HG03460 (cell line): ENCODE measurements around the gene BAIAP2.

Experiments used
- ATAC-seq: cut with Tn5 transposase; IDR thresholded peaks from one replicate; pipeline ENCODE4 v1.9.1; 2021; ENCODE audit not compliant: unreplicated experiment

The BAIAP2 gene

DNA sequence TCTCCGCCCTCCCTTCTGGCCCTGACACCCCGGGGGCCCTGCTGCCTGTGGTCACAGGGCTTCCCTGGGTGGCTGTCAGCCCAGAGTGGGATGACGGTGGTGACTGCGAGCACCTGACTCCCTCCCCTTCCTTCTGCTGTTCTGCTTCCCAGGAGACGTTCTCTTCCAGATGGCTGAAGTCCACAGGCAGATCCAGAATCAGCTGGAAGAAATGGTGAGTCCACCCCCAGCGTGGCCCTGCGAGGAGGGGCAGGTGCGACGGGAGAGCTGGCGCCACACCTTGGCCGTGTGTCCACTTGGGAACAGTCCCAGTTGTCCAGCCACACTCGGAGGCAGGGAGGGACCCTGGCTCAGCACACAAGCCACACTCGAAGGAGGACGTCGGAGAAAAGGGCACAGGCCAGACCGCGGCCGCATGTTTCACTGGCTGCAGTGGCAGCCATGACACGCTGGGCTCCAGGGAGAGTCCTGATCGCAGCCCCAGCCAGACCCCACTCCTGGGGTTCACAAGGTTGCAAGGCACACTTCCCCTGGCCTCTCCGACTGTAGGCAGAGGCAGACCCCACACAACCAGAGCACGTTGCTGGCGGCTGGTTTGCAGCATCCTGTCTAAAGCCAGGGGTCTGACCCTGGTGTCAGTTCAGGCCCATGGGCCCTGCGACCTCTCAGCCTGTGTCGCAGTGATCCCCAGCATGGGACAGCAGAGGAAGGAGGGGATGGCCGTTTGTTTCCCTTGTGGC, 49.9 kb downstream of the BAIAP2 start:
- ATAC-seq: no peak

DNA sequence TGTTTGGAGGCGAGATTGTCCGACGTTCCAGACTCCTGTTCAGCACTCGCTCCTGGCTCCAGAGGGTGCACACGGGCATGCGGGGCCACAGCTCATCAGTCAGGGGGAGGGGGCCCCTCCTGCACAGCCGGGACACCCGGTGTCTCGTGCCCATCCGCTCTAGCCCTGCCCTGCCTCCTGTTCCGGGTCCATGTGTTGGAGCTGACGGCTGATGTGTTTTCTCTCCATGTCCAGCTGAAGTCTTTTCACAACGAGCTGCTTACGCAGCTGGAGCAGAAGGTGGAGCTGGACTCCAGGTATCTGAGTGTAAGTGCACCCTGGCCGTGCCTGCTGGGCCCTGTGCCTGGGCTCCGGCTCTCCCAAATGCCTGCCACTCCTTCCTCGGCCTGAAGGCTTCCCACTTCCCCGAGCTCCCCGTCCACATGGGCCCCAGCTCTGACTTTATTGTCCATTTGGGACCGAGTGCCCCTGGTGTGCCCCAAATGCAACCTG, 50.5 kb downstream of the BAIAP2 start:
- ATAC-seq: no peak

DNA sequence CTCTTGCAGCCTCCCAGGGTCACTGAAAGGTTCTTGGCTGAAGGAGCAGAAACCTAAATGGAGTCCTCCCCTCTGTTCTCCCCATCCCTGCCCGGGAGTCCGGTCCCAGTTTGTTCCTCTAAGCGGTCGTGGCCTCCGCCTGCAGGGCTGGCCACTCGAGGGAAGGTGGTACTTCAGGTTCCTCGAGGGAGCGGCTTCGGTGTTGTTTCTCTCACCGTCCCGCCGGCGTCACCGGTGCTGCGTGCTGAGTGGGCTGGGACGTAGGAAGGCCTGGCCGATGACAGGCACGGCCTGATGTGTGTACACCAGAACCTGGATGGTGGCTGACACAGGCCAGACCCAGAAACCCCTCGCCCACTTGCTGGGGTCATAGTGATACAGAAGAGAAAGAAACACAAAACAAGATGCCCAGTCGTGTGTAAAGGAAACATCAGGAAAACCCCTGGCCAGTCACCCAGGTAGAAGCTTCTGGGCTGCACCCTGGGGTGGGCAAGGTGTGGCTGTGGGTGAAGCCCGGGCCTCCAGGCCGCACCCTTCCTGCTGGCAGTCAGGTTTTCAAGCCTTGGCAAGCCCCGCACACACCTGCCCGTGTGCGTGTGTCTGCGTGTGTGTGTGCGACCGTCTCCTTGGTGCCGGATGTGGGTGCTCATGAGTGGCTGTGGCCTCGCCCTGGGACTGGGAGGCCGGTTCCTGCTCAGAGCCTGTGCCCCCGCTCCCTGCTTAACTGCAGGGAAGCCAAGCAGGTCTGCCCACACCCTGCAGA, 52.0 kb downstream of the BAIAP2 start:
- ATAC-seq: no peak

DNA sequence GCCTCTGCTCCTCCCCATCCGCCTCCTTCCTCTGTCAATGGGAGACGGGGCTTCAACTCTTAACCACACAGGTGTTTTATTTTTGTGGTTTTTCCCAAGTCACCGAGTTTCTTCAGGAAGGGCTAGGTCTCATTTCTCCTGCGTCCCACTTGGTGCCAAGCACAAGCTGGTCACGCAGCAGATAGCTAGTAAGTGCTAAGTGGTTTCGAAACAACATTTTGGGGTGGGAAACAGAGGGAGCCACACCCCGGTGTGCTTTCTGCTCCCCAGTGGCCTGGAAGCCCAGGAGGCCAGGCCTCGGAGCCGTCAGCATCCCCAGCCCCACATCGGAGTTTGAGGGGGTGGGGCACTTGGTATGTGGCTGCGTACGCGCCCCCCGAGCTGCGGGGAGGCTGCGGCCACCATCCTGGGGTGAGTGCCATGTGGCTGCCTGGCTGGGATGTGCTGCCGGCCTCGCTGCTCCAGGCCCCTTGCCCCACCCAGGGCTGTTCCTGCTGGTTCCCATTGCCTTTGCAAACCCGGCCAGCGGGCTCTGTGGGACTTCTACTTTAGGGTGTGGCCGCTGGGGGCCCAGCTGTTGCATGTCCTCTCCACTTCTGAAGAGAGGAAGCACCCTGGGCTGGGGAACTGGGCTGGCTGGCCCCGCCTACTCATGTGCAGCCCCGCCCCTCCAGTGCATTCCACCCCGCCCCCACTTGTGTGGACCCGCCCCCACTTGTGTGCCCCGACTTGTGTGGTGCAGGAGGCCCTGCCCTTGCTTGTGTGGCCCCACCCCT, 55.6 kb downstream of the BAIAP2 start:
- ATAC-seq: no peak

DNA sequence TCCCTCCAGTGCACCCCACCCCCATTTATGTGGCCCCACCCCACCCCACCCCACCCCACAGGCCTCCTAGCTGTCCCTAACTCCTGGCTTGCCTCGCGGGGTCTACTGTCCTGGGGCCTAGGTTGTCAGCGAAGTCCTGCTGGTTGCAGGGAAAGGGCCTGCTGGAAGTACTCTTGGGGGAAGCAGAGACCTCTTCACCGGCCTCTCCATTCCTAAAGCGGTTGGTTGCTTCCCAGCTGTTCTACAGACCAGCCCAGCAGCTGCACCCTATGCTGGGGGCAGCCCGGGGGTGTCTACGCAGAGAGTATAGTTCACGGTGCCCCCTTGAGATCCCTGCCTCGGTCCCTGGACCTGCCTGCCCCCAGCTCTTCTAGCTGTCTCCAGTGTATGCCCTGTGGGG, 56.2 kb downstream of the BAIAP2 start:
- no peak for ATAC-seq

DNA sequence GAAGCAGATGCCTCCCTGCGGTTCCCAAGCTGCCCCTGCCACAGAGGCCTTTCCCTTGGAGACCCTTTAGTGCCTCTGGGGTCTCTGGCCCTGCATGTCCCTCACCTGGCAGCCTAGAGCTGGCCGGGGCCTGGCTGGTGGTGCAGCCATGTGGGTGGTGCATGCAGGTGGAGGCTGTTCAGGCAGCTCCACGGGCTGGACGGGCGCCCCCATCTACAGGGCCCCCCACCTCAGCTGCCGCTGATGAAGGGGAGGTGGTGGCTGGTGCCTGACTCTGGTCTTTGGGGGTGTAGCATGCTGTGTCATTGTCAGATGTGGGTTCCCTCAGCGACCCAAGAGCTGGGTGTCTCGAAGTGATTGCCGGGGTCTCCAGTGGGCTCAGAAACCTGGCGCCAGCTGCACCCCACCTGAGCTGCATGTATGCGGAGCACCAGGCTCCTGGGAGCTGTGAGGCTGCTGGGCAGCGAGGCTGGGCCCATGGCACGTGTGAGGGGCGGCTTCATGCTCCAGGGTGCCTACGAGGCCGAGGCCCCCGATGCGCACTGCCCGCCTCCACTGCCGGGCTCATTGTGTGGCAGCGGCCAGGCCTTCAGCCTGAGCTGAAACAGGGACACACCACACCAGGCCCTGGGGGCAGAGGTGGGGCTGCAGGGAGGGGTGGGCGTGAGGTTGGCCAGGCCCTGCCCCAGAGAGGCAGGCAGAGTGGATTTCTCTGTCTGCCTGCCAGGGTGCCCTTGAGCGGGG, 57.0 kb downstream of the BAIAP2 start:
- no peak for ATAC-seq

DNA sequence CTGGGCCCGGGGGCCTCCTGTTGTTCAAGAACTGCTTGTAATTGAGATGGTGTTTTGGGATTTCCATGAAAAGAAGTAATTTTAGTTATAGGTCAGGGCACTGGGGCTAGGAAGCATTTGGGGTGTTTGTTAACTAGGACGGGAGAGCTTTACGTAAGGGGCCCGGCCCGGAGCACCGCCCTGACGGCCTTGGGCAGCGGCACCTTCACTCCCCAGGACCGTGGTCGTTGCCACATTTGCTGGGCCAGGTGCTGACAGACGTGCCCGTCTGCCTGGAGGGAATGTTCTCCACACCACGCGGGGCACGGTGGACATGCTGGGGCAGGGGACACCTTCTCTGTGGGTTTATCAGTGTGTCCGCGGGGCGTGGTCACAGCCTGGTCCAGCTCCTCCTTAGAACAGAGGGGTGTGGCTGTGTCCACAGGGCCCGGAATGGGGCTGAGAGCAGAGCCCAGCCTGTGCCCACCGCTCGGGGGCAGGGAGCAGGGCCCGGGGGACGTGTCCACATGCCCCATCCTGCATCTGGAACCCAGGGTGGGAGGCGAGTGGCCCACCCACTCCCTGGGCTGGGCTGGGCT, 57.7 kb downstream of the BAIAP2 start:
- no peak for ATAC-seq

DNA sequence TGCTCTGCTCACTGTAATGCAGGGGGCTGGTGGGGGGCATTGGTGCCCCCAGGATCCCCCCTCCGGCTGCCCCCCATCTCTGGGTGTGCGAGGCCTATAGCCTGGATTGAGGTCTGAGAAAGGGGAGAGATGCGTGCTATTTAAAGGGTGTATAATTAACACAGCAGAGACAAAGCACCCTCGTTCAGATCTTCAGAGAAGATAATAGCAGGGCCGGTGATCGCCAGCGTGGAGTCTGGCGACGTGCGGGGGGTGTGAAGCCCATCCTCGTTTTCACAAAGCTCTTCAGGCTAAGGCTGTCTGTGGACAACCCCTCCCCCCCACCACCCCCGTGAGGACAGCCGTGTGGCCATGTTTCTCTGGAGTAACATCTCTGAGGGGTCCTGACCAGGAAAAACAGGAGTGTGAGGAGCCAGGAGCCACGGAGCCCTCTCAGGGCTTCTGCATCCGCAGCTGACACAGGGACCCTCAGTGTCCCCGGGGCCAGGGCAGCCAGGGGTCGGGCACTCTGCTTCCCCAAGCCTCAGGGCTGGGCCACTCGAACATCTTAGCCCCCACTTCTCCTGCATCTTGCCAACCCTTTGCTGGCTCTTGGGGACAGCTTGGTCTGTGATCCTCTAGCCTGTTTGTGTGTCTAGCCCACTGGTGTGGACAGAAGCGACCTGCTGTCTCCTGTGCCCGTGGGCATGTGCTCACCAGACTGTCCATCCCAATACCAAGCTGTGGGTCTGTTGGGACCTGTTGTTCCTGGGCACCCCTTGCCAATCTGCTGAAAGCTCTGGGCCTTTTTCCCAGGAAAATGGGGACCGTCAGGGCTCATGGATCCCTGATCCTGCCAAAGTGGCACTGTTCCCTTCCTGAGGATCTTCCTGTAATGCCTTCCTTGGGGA, 58.9 kb downstream of the BAIAP2 start:
- no peak for ATAC-seq

DNA sequence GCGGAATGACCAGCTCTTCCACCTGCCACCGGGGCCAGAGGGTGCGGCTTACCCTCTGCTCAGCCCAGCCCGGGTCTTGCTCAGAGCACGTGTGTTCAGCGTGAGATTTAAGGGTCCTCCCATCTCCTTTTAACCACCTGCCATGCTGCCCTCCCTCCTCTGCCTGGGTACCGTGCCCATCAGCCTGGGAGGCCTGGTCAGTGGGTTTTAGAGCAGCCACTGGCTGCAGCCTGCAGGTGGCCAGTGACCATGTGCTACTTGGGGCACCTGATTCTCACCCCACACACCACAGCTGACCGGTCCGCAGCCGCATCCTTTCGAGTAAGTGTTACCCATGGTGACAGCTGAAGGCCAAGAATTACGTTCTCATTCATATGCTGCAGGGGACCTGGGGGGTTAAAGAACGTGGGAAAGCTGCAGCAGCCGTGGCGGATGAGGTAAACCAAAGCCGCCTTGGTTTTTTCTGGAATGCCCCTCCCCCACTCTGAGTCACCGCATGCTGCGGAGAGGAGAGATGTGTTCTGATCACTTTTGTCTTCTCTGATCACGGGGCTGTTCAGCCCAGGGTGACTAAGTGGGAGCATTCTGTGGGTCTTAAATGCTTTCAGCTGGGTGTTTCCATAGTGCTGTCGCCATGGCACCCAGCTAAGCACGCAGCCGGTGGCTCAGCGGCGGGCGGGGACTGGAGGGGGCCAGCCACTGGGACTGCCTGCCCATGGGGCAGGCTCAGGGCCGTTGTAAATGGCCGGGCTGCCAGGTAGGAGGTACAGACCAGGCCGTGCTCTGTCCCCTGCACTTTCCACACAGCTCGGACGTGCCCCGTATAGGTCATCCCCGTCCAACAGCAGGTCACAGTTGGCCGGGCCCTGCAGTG, 59.8 kb downstream of the BAIAP2 start:
- peak; percentile 46 for ATAC-seq

DNA sequence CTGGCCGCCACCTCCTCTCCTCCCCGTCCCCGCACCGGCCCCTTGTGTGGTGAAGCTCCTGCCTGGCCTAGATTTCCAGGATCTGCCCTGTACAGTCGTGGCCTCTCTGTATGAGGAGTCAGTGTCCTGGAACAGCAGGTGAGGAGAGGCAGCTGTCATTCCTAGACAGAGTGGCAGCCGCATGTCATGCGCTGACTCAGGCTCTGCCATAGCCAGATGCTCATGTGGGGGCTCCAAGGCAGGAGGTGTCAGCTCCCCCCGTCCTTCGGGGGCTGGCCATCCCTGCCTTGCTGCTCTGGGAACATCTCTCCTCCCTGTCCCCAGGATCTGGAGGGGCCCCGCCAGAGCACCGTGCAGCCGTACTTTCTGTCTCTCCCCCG, 60.4 kb downstream of the BAIAP2 start:
- no peak for ATAC-seq

DNA sequence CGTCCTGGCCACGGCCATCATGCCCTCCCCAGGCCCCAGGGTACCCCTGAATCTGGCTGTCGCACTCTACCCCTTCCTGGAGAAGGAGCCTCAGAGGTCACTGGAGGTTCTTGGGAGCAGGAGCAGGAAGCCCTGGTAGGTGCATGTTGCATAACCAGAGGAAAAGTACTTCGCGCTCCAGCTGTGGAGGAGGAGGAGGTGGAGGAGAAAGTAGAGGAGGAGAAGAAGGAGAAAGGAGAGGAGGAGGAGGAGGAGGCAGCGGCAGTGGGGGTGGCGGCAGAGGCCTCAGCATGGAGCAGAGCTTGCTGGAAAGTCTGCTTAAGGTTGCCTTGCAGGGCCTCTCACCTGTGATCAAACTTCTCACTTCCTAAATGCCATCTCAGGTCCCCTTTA, 61.8 kb downstream of the BAIAP2 start:
- ATAC-seq: no peak

DNA sequence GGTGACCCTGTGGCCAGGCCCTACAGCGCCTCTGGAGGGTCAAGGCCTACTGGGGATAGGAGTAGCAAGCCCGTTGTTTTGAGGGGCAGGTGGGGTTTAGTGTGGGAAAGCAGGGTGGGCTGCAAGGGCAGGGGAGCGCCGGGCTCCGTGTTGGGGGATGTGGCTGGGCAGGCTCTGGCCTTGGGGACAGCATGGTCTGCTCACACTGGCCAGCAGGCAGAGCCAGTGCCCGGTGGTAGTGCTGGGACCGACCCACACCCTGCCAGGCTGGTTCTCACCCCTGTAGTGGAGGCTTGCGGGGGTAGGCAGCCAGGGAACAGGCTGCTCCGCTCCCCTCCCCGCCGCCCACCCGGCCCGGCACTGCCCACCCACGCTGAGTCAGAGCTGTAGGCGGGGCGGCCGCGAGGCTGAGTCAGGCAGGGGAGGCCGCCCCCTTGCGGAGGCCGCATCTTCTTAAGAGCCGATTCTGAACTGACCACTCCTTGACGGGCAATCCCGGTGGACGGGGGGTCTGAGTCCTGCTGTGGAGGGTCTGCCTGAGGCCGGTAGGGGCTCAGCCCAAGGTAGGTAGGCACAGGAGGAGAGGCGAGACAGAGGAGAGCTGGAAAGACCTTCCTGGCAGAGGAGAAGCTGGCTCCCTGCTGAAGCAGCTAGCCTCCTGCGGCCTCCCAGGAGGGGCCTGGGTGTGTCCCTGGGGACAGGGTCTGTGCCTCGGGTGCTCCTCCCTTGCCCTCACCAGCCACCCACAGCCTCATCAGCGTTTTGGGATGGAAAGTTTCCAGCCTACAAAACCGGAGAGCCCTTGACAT, 62.4 kb downstream of the BAIAP2 start:
- no peak for ATAC-seq

DNA sequence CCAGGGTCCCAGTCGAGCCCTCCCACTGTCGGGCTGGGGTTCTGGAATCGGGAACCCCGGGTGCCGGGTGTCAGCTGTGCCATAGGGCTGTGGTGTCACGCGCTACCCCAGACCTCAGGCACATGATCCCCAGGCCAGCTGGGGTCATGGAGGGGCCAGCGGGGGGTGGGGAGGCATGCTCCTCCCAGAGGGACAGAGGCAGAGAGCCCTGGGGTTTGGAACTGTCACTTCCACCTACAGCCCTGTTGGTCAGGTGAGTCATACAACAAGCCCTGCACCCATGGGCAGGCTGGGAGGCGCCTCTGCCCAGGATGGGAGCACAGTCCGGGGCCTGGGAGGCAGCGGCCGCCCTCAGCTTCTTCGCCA, 63.0 kb downstream of the BAIAP2 start:
- ATAC-seq: no peak

DNA sequence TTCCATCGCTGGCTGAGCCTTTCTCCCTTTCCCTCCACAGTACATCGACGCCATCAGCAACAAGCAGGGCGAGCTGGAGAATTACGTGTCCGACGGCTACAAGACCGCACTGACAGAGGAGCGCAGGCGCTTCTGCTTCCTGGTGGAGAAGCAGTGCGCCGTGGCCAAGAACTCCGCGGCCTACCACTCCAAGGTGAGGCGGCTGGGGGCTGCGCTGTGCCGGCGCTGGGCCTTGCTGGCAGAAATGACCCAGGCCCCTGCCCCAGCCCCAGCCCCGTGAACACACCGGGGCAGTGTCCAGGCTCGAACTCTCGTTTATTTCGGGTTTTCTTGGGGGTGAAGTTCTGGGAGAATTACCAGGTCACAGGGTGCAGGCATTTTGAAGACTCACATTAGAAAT, 64.9 kb downstream of the BAIAP2 start:
- ATAC-seq: no peak

DNA sequence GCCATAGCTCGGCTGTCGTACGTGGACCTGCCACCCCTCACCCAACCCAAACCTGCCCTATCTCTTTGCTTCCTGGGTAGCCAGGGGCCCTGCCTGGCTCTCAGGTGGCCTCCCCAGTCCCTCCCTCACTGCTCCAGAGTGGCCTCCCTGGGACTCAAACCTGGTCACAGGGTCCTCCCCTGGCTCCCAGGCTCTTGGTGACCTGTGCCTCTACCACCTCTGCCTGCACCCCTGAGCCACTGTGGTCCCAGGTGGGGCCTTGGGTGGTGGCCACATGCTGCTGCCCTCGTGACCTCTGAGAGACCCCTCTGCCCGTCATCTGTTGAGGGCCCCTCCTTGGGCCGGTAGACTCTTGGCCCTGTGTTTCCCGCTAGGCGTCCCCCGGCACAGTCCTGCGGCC, 65.7 kb downstream of the BAIAP2 start:
- no peak for ATAC-seq

DNA sequence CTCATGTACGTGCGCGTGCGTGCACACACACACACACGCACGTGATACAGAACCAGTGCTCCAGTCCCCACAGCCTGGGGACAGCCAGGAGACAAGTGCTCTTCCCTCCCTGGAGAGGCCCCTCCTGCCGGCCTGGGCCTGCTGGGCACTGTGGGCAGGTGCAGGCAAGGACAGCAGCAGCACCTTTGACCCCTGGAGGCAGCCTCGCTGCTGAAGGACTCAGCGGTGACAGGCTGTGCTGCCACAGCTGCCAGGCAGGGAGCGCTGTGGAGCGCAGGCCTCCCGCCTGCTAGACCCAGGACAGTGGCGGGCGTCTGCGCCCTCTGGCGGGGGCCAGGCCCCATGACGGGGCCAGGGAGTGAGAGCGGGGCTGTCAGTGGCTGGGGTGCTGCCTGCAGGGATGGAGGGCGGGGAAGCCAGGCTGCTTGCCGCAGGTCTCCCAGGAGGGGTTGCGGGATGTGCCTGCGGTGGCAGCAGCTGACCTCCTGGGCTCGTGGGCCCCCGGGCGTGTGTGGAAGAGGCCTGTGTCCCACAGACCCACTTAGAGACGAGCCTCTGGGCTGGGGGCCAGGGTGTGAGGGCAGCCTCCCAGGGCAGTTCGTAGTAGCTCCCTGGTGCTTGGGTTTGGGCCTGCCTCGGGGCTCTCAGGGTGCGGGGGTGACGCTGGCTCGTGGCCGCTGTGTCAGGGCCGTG, 66.8 kb downstream of the BAIAP2 start:
- peak; percentile 79 for ATAC-seq

DNA sequence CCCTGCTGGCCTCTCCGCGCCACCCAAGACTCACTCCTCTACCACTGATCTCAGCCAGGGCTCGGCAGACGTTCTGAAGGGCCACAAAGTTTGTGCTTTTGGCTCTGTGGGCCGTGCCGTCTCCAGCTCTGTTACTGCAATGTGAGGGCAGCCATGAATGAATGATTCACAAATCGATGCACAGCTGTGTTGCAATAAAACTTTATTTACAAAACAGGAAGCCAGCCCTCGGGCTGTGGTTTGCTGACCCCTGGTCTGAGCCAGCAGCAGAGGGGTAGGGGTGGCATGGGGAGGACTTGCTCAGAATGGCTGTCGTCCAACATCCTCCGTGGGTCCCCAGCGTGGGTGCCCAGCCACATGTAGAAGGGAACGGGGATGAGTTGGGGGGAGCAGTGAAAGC, 67.4 kb downstream of the BAIAP2 start:
- no peak for ATAC-seq
